SH-SY5Y (cell line): ENCODE measurements around the gene USP47.

Experiments
- GATA2 ChIP-seq: IDR thresholded peaks from 2 replicates; pipeline ENCODE4 v1.6.1; 2011; ENCODE audit warnings: mild to moderate bottlenecking, low read depth, low read length
- GATA3 ChIP-seq: IDR thresholded peaks from 2 replicates; pipeline ENCODE4 v1.6.1; 2011; ENCODE audit warnings: low read depth, mild to moderate bottlenecking, low read length, moderate library complexity

USP47 gene

DNA sequence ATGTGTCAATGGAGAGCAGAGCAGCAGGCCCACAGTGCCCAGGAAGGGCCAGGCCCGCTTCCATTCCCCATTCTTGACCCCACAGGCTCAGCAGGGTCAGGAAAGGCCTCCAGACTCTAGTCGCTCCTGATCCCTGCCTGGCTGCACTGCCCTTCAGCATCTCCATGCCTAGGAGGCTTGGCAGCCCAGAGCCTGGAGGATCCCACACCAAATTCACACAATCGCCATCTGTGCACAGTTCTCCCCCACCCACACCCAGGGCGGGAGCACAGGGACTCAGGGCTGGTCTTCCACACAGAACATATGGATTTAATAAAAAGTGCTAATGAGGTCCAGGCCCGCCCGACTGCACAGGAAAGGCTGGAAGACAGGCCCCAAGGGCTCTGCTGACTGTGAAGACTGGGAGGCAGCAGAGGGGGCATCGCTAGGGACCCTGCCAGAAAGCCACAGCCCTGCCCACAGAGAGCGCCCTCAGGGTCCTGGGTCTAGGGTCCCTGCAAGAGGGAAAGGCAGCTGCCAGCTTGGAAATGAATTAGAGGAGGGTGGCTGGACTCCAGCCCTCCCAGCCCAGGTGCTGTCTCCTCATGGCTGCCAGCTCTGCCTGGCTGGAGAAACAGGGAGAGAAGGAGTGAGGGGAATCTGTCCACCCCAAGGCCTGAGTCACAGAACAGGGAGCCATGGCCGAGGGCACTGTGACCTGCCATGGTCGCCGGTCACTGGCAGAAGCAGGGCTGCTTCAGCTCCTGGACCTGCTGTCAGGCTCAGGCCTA lies 126.9 kb downstream of the USP47 start:
- TF ChIP-seq GATA3, result no peak
- no peak; the same call in 1 of the 2 replicates for TF ChIP-seq GATA2

DNA sequence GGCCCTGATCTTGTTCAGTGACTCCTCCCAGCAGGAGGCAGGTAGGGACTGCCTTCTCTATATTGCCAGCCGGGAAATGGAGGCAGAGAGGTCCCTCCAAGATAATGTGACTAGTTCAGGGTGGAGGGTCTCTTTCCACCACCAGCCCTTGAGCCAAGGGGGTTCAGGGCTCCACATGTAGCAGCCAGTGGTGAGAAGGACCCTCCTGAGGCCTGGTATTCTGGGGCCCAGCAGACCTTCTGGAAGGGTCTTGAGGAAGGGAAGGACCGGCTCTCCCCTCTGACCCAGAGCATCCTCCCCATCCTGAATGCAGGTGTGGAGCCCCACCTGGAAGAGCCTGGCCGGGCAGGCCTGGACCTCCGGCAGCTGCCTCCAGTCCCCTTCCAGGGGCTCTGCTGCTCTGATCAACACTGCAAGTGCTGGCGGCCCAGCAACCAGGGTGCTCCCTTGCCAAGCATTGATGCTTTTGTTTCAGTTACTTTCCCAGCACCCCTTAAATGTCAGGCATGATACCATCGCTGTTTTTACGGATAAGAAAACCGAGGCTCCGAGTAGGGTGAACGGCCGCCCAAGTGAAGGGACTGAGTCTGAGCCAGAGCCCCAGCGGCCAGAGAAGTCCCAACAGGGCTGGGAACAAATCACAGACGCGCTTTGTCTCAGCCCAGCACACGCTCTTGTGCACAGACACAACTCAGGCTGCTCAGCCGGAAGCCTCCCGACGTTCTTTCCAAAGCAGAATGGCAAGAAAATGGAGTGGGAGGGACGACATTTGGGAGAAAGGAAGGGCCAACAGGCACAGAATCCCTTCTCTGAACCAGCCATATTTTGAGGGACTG lies 127.8 kb downstream of the USP47 start:
- TF ChIP-seq GATA3 (no peak), GATA2 (no peak)

DNA sequence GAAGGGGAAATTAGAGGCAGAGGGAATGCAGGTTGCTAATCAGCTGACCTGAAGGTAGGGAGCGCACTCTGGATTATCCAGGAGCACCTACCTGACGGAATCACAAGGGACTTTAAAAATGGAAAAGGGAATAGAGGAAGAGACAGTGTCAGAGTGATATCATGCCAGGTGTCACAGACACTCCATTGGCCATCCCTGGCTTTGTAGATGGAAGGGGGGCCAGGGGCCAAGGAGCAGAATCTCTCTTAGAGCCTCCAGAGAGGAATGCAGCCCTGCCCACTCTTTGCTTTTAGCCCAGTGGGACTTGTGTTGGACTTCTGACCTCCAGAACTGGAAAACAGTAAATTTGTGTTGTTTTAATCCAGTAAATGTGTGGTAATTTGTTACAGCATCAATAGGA lies 128.8 kb downstream of the USP47 start:
- TF ChIP-seq GATA3, result no peak
- TF ChIP-seq GATA2, result no peak

DNA sequence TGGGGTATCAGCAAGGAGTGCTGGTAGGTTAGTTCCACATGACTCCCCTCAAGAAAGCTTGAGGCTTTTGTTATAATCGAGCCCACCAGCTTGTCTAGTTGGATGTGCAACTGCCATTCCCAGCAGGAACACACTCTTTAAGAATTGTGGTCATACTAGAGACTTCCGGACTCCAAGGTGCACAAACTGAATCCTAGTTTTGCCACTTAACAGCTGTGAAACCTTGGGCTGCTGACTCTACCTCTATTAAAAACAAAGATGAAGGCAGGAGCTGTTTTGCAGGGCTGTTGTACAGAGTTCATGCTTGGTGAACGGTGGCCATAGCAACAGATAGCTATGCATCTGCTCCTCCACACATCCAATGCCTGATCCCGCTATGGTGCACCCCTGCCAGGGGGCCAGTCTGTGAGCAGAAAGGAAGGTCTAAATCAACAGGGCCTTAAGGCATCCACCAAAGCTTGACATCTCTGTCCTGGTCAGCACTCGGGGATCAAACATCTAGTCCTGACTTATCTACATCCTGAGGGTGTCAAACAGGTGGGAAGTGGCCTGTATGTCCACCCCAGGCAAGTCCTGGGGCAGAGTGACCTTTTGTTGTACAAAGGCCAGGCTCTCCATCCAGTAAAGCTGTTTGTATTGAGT lies 130.3 kb downstream of the USP47 start:
- TF ChIP-seq GATA3 (no peak), GATA2 (no peak)

DNA sequence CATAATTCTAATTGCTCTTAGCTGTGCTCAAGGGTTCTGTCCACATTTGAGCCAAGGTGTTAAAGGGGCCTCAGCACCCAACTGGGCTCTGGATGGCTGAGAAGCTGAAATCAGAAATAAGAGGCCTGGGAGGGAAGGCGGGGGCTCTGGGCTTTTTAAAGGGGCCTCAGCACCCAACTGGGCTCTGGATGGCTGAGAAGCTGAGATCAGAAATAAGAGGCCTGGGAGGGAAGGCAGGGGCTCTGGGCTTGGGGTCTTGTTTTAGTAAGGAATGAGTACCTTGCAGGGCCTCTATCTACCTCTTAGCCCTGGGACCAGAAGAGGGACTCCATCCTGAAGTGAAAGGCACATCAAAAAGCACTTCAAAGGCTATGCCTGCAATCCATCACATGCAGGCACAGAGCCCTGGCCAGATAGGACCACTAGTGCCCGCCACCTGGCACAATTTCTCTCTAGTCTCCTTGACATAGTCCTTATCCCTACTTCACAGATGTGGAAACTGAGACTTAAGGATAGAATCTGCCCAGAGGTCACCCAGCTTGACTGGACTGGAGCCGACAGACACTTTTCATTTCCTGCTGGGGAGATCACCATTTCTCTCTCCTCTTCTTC lies 131.1 kb downstream of the USP47 start:
- TF ChIP-seq GATA3, result no peak
- no peak for TF ChIP-seq GATA2

DNA sequence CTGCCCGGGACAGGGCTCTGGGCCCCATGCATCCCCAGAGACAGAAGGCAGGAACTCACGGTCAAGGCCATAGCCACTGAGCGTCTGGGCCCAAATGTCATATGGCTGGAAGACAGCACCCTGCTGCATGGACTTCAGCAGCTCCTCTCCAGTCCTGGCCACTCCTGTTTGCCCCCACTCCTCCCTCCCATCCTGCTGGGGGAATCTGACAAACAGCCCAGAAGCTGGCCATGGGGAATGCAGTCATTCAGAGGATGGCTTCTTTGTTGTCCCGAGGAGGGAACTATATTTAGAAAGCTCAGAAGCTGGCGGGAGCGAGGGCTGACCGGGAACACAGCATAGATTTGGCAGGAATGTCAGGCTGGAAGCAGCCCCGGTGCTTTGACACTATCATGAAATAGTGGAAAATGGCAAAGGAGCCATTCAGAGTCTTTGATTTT lies 131.6 kb downstream of the USP47 start:
- TF ChIP-seq GATA3 (no peak), GATA2 (no peak)

DNA sequence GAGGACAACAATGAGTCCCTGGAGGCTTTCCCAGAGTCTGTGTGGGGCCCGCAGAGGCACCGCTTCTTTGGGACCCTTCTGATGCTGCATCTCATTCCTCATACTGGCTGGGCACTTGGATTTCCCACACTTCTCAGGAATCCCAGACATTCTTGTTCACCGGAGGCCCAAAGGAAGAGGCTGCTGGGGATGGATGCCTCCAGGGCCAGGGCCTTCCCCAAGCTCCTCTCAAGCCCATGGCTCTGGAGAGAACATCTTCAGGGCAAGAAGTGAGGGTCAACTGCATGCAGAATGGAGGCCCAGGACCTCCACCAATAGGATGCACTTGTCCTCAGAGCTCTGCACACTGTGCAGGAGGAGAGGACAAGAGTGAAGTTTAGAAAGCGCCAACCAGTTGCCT lies 132.1 kb downstream of the USP47 start:
- TF ChIP-seq GATA3 (no peak), GATA2 (no peak)

DNA sequence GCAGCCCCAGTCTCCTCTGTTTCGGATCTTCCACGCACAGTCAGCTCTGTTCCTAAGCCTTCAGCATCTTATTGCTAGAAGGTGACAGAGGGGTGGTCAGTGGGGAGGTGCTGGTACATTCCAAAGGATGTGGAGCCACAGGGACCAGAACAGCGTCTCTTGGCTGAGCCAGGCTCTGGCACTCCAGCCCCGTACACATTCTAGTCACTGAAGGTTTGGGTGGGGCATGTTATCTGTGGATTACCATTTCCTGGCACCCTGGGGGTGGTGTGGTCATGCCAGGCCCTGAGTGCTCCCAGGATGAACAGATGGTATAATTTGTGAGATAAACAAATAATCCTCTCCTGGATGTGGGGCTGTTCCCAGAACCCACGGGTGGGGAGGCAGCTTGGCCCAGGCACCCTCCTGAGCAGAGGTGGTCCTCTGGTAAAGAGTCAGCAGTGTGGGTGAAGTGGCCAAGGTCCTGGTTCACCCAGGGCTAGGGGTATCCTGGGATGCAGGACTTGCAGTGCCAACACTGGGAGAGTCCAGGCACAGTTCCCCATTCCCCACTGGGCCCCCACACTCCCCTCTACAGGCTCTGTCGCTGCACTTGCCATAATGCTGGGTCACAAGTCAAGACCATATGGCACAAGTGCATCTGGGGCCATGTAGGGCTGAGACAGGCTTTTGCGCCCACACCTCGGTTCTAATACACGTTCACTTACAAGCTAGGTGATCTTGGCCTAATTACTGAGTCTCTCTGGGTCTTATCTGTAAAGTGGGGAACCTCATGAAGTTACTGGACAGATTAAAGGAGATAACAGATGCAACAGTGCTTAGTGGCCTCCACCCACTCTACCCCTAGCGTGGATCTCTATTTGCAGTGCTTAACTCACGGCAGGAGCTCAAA lies 133.7 kb downstream of the USP47 start:
- TF ChIP-seq GATA3, result no peak
- no peak for TF ChIP-seq GATA2

DNA sequence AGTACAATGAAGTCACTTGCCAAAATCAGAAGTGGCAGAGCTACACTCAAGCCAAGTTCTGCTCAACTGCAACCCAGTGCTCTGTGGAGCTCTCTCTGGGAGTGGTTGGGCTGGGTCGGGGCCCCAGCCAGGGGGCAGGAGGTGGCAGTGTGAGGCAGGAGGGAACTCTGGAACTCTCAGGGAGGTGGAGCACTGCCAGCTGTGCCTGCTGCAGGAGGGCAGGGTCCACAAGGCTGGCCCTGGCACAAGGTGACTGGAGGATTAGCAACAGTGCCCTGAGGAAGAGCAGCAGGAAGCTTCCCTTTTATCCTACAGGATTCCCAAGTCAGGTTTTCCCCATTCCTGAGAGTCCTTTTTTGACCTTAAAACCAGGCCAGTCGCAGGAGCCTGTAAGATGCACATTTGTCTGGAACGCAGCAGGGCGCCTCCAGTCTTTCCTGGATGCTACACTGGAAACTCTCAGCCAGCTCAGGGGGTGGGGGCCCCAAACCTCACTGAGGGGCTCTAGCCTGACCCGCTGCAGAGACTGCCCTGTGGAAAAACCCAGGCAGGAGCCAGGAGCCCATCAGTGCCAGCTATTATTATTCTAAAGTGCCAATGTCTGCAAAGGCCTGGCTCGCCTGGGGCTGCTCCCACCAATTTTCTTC lies 134.8 kb downstream of the USP47 start:
- TF ChIP-seq GATA2 (no peak), GATA3 (no peak)

DNA sequence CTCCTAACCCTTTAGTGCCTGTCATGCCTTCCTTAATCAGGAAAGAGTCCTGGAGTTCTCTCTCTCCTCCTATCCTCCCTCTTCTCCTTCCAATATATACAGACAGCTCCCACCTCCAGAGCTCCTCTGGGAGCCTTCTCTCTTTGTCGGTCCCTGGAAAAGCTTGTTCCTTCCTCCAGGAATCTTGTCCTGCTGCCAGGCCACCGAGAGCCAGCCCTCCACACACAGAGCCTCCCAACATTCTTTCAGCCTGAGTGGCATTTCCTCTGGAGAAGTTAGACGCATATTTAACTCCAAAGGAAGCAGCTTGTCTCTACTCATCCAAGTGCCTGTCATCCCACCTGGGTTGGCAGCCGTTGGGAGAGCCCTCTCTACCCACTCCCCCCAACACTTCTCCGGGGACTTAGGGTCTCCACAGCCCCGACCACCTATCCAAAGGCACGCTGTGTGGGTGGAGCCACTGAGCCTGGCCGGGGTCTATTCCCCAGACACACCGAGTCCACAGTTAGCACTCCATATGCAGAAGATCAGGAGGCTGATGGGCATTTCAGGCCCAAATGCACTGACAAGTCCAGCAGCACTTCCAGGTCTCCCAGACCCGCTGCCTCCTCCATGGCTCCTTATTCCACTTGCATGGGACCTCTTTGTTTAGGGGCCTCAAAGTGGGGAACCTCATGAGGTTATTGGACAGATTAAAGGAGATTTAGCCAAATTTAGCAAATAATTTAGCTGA lies 135.6 kb downstream of the USP47 start:
- no peak for TF ChIP-seq GATA3
- TF ChIP-seq GATA2, result no peak

DNA sequence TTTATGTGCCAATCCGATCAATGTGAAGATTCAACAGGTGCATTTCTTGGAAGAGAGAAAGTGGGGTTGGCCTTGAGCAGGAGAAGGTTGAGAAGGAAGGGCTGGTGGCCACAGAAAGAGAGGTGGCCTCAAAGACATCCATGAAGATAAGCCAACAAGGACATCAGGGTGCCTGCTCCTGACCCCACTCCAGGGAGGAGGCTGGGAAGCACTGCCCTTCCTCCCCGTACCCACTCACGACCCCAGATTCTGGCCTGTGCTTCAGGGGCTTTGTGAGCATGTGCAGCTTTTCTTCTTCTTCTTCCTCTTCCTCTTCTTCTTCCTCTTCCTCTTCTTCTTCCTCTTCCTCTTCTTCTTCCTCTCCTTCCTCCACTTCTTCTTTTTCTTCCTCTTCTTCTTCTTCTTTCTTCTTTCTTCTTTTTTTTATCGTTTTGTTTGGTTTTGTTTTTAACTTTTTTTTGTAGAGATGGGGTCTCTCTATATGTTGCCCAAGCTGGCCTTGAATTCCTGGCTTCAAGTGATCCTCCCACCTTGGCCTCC lies 136.4 kb downstream of the USP47 start:
- no peak for TF ChIP-seq GATA2
- TF ChIP-seq GATA3, result no peak

DNA sequence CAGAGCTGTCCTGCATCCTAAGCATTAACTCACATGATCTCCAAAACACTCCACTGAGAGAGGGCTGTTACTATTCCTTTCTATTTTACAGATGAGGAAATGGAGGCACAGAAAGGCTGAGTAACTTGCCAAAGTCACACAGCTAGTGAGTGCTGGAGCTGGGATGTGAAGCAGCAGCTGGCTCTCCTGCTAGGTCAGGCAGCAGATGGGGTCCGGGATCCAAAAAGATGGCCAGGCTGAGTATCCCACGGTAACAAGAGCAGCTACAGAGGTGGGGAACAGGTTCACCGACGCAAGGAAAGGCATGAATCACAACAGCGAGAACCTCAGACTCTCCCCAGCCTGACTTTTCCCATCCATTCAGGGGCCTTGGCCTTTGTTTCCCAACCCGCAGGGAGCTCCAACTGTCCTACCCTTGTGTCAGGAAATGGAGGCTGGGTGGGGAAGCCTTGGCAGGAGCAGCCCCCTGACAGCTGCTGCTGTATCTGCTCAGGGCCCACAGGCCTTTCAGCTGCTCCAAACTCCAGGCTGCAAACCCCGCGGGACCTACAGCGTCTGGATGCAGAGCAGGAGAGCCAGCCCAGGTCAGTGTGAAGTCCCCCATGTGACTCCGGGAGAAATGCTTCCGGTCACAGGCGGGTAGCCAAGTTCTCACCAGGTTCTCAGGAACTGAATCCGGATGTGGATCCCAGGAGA lies 137.2 kb downstream of the USP47 start:
- TF ChIP-seq GATA2 (no peak), GATA3 (no peak)
